GM21717 (cell line): Measurements from ENCODE around the gene GCC1.
A peak's percentile ranks its signal among the peaks of the same experiment; 100 is the strongest.

Experiments
- ATAC-seq: cut with Tn5 transposase; IDR thresholded peaks from one replicate; pipeline ENCODE4 v1.9.1; 2021; ENCODE audit warnings: mild to moderate bottlenecking, moderate library complexity; ENCODE audit not compliant: unreplicated experiment

Gene GCC1, protein sequence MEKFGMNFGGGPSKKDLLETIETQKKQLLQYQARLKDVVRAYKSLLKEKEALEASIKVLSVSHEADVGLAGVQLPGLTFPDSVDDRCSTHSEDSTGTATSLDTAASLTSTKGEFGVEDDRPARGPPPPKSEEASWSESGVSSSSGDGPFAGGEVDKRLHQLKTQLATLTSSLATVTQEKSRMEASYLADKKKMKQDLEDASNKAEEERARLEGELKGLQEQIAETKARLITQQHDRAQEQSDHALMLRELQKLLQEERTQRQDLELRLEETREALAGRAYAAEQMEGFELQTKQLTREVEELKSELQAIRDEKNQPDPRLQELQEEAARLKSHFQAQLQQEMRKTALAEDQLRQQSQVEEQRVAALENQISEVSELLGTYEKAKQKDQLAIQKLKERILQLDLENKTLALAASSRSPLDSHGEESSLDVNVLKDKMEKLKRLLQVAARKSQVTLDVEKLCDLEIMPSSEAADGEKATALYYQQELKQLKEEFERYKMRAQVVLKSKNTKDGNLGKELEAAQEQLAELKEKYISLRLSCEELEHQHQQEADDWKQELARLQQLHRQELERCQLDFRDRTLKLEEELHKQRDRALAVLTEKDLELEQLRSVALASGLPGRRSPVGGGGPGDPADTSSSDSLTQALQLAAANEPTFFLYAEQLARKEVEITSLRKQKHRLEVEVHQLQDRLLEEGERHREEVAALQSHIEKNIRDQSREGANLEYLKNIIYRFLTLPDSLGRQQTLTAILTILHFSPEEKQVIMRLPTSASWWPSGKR

DNA sequence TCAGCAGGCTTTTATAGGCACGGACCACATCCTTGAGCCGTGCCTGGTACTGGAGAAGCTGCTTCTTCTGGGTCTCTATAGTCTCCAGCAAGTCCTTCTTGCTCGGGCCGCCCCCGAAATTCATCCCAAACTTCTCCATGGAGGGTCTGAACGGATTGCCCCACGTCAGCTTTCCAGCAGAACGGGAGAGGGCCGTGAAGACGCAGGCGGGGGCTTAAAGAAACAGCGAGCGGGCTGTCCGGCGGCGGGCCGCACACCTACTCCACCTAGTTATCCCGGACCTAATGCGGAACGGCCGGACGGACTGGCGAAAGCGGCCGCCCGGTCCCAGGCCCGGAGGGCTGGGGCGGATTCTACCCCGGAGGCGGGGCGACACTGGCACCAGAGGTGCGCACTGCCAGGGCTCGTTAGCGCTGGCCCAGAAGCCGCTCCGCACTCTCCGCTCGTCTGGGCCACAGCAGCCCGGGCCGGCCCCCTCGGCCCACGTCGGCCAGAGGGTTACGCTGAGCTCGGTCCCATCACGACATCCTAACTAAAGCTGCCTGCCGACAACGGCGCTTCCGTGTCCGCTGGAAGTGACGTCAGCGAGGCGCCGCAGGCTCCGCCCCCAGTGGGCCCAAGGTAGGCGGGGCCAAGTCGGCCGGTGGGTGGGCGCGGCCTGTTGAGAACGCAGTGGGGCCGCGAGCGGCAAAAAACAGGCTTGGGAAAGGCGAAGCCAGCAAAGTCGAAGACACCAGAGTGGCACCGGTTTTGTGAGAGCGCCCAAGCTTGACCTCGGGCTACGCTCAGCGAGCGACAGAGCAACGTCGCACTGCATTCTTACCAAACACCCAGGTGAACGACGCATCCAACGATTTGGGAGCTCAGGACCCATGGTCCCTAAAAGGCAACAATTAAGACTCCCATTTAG lies at the start of gene GCC1:
GCC1 (minus strand) TSS at position 553 of the 910 bp plus-strand sequence; CDS start at position 139, 414 bp downstream.
- ATAC-seq = peak; percentile 80

DNA sequence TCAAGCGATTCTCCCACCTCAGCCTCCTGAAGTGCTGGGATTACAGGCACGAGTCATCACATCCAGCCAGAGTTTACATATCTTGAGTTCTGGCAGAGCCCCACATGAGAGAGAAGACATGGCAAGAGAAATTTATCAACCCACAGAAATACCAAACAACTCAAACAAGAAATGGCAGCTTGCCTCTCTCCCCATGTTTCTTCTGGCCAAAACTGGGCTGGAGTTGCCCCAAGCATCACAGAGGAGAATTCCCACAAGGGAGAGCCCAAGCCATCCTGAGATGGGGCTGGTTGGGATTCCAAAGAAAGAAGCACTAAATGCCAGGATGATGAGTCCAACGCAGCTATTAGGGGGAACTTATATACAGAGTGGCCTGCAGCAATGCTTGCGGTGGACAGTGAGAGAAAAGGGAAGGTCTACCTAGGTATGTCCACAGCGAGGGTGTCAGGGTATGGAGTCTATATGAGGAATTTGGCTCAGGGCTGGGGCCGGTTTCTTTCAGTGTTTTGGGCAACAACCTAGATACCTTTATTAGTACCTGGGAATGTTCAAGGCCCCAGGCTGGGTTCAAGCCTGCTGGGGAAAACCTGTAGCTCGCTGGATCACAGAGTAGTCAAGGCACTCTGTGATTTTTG lies 47.0 kb upstream of the GCC1 start:
- no peak for ATAC-seq

- no peak for ATAC-seq
Measured at GRCh38 chr7:127629268-127629854, 44.0 kb upstream of the GCC1 start.

DNA sequence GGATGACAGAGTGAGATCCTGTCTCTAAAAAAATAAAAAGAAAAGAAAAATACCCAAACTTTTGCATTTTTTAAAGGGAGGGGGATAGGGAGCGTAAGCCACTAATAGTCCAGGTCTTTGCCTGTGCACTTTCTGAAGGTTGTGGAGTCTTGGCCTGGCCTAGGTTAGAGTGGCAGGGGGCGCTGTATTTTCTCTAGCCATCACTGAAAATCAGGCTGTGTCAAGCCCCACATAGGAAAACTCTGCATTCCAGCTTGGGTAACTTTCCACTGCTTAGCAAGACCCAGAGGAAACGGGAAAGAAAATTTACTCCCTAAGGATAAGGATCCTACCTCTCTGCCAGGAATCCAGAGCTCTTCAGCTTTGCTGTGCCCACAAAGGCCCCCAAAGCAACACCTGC lies 43.0 kb upstream of the GCC1 start:
- ATAC-seq = no peak

GRCh38 chr7:127625331-127625730 lies 39.9 kb upstream of the GCC1 start:
- no peak for ATAC-seq

DNA sequence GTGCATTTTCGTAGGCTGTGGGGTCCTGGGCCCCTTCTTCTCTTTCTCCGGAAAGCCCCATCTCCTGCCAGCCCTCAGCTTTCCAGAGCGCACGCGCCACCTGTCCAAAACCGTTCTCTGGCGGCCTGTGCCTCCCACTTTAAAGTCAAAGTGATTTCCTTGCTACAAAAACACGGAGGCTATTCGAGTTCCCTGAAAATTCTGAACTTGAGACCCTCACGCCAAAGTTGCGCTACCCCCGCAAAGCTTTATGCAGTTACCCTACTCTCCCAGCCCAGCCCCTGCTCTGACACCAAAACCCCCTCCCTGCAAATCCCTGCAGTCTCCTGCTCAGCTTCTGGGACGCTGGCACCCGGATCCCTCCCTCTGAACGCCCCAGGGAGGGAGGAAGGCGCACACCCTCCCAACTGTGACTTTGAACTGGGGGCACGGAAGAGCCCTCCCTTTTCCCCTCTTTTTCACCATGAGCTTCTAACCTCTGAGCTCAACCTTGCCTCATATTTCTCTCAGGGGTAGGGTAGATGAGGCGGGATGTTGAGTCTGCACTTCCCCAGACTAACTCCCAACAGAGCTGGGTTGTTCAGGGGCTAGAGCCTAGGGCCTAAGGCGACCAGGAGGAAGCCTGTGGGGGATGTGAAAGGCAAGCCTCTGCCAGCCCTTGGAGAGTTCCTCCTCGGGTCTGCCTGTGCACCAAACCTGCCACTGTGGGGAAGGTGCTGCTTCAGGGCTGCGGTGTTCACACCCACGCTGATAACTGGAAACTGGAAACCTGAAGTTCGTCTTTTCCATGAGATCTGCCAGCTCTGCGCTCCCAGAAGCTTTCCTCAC lies 35.2 kb upstream of the GCC1 start:
- no peak for ATAC-seq

GRCh38 chr7:127619681-127620405 lies 34.4 kb upstream of the GCC1 start:
- ATAC-seq = no peak

GRCh38 chr7:127618775-127619174 lies 33.4 kb upstream of the GCC1 start:
- no peak for ATAC-seq

DNA sequence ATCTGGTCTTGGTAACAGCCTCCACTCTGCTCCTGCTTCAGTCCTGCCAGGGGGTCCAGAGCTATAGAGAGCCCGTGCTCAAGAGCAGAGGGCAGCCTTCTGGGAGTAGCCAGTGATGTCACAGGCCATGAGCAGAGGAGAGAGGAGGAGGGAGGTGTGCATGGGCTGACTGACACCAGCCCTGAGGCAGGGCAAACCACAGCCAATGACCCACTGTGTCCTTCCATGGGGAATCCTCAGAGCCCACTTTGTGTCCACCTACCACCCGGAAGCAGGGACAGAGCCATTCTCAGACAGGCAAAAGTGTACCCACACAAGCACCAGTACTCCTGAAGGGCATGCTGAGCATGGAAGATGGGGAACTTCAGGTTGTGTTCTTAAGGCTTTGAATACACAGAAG lies 32.6 kb upstream of the GCC1 start, which contains the start of gene PAX4:
PAX4 (minus strand) TSS at position 101 of the 400 bp plus-strand sequence. CDS start 2,214 bp downstream, outside the sequence.
- no peak for ATAC-seq

DNA sequence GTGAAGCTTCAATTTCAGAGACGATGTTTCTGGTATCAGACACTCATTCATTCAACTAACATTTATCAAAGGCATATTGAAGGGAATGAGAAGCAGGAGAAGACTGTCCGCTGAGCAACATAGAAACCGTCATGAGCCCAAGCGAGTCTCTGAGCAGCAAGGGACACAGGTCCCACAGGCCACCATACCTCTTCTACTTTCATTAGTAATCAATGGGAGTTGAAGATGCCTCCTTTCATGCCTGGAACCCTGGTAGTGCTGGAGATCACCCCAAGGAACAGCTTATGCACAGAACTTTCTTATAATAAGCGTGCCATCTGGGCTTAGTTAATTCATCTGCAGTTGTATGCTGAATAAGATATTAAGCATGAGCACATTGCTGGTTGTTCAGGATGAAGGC lies 31.3 kb upstream of the GCC1 start:
- ATAC-seq = no peak

GRCh38 chr7:127612263-127612662 lies 26.9 kb upstream of the GCC1 start:
- no peak for ATAC-seq

DNA sequence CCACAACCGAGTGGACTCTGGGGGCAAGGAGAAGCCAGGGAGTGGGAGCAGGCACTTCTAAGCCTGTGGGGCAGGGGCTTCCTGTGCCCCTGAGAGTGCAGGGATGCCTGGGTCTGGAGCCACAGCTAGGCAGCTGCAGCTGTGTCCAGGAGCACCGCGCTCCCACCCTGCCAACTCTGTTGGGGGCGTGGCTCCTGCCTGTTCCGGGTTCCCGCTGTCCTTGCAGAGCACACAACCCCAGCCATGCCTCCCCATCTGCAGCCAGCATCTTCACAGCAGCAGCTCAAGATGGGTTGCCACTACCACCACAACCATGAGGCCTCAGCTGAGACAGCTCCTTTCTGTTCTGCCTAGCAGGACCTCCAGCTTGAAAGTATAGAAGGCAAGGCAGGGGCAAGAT lies 23.9 kb upstream of the GCC1 start:
- no peak for ATAC-seq

DNA sequence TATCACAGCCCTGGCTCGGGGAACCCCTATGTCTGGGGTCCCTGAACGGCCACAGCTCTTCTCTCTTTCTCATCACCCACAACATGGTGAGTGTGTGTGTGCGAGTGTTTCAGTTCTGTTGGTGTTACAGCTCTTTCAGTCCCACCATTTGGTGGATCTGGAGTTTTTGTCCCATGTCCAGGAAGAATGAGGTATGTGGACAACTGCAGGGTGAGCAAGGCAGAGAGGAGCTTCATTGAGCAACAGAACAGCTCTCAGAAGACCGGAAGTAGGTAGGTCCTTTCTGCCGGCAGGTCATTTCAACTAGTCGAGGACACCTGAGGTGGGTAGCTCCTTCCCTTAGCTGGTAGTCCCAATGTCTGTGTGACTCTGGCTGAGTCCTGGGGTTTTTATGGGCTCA lies 23.1 kb upstream of the GCC1 start:
- ATAC-seq = no peak

GRCh38 chr7:127600885-127601284 lies 15.5 kb upstream of the GCC1 start:
- ATAC-seq = no peak

DNA sequence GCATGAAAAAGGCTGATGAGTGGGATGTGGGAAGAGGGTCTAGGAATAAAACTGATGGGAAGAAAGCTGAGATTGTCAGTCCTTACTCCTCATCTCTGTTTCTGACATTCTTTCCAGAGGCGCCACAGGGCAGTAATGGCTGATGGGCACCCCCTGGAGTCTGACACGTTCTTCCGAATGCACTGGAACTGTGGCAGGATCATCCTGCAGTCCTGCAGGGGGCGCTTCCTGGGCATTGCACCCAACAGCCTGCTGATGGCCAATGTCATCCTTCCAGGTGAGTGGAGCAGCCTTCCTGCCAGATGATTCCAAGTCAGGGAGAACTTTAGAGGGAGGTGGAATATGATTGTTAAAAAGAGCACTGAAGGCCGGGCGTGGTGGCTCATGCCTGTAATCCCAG lies 12.9 kb upstream of the GCC1 start:
- no peak for ATAC-seq

GRCh38 chr7:127595737-127596136 lies 10.3 kb upstream of the GCC1 start:
- ATAC-seq = no peak

GRCh38 chr7:127594490-127594889 lies 9.1 kb upstream of the GCC1 start:
- peak; percentile 54 for ATAC-seq

GRCh38 chr7:127592550-127592949 lies 7.2 kb upstream of the GCC1 start:
- ATAC-seq = no peak

DNA sequence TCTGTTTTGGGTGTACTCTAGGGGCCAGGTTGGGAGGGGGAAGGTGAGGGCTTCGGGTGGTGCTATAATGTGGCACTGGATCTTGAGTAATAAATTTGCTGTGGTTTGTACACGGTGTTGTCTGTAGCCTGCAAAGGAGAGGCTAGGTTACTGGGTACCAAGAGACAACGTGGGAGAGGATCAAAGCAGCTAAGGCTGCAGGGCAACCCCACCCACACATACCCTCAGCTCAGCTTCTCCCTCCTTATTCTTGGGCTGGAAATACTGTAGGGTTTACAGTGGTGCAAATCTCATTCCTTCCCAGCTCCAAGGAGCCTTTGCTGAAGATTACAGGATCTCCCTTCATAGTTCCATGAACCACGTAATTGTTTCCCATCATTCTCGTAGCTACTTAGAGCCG lies 6.2 kb upstream of the GCC1 start:
- no peak for ATAC-seq
